ENCODE data around the gene TBC1D2B. TPM values are rescaled to one million over a fixed set of nuclear protein-coding genes. Genes with fewer than 3 reads are reported as not detected.

Gene TBC1D2B
- total RNA-seq, 1 experiment from 2014 or later, result 17.6 TPM

DNA sequence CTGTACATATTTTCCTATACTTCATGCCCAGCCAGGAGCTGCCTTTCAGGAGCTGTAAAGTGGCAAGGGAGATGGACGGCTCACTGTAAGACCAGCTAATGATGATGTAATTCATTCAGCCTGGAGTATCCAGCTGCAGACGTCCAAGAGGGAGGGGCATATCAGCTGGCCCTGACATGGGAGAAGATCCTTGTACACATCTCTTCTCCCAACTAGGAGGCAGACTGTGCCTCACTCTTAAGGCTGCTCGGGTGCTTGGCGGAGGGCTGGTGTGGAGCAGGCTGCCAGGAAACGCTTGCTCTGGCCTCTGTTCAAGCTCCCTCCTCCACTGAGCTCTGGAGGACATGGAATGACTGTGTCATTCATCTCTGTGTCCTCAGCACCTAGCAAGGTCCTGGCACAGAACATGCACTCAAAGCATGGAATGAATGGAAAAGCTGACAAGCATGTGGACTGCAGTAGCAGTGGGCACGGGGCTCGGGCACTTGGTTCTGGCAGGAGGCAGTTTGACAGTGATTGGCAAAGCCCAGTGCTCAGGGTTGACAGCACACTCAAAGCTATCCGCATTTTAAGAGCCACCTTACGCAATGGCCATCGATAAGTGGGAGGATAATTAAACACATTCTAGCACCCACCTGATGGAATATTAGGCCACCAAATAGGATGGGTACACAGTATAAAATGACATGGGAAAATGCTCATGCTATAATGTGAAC lies 72.4 kb downstream of the TBC1D2B start:
- Mint-ChIP-seq H3K27me3 (ENCODE audit: low read depth) (no peaks in the 10 kb centered on the region), H3K9me3 (no peaks in the 10 kb centered on the region), H3K36me3 (ENCODE audit: insufficient read depth in 1 of 3, low read depth in 3 of 3) (peaks cover 1 to 18% (median 11%) of the 10 kb centered on the region in 3 experiments; a peak in 5 of 7 replicates), H3K4me1 (peaks cover 13 to 15% of the 10 kb centered on the region in 2 experiments), H3K4me3 (no peak overlapping the region), H3K27ac (no peak overlapping the region)
- Histone ChIP-seq H3K23ac (ENCODE audit: insufficient read length, low read depth, low read length) (no peak overlapping the region), H3K79me1 (ENCODE audit: insufficient read depth, low read depth, low read length, poor library complexity, severe bottlenecking) (no peaks in the 10 kb centered on the region), H3K18ac (ENCODE audit: insufficient read length, low read depth, low read length) (no peak overlapping the region), H3K27me3 (ENCODE audit: insufficient read depth, low read length) (no peaks in the 10 kb centered on the region), H3K9ac (ENCODE audit: extremely low read depth, insufficient read length, low read length) (no peak overlapping the region), H2BK5ac (ENCODE audit: insufficient read length, low read length) (no peak overlapping the region), H2AFZ (ENCODE audit: low read length) (no peak overlapping the region), H2BK120ac (ENCODE audit: low read depth, low read length, poor library complexity, severe bottlenecking) (no peak overlapping the region), H3K27ac (ENCODE audit: insufficient read length, low read depth, low read length) (no peak overlapping the region), H4K20me1 (ENCODE audit: control insufficient read depth, insufficient read depth, insufficient read length) (no peaks in the 10 kb centered on the region), H2BK20ac (ENCODE audit: low read depth, low read length, poor library complexity, severe bottlenecking) (no peak overlapping the region), H3K23me2 (ENCODE audit: insufficient read length, low read depth, low read length, poor library complexity, severe bottlenecking) (no peaks in the 10 kb centered on the region), H3K79me2 (ENCODE audit: insufficient read depth, low read length) (no peaks in the 10 kb centered on the region), H2BK15ac (ENCODE audit: low read depth, low read length) (no peak overlapping the region), H3K14ac (ENCODE audit: insufficient read depth, low read length) (no peak overlapping the region; the same call in 1 of the 2 replicates), H4K8ac (replicated peaks; ENCODE audit: insufficient read length, low read depth, low read length) (no peak overlapping the region), H3T11ph (ENCODE audit: low read length) (no peak overlapping the region), H3K4ac (ENCODE audit: low read depth, low read length) (no peak overlapping the region), H2AK5ac (ENCODE audit: insufficient read length, low read length) (no peak overlapping the region), H3K4me2 (ENCODE audit: insufficient read depth, insufficient read length, low read length) (no peak overlapping the region), H4K91ac (ENCODE audit: insufficient read length, low read depth, low read length) (no peak overlapping the region), H2BK12ac (ENCODE audit: insufficient read length, low read depth, low read length) (no peak overlapping the region), H3K56ac (ENCODE audit: insufficient read length, low read depth, low read length) (no peak overlapping the region), H4K5ac (ENCODE audit: insufficient read length, low read depth, low read length) (no peak overlapping the region), H3K4me1 (ENCODE audit: insufficient read depth, low read length) (no peaks in the 10 kb centered on the region), H3K9me3 (ENCODE audit: control insufficient read depth, low read depth, low read length) (no peaks in the 10 kb centered on the region)
- no peak for DNase-seq
- no CpG with 5 or more reads among the region's 10 CpGs for WGBS (ENCODE audit: extremely low coverage, insufficient read length, low lambda C conversion rate)
- TF ChIP-seq, protein P1, sequence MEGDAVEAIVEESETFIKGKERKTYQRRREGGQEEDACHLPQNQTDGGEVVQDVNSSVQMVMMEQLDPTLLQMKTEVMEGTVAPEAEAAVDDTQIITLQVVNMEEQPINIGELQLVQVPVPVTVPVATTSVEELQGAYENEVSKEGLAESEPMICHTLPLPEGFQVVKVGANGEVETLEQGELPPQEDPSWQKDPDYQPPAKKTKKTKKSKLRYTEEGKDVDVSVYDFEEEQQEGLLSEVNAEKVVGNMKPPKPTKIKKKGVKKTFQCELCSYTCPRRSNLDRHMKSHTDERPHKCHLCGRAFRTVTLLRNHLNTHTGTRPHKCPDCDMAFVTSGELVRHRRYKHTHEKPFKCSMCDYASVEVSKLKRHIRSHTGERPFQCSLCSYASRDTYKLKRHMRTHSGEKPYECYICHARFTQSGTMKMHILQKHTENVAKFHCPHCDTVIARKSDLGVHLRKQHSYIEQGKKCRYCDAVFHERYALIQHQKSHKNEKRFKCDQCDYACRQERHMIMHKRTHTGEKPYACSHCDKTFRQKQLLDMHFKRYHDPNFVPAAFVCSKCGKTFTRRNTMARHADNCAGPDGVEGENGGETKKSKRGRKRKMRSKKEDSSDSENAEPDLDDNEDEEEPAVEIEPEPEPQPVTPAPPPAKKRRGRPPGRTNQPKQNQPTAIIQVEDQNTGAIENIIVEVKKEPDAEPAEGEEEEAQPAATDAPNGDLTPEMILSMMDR (conservative IDR thresholded peaks at IDR 0.05), result no peak

Measured in H9 (cell line).